SKM-1 treated with dmso at 0.1 percent for 144 hours (cell line): Measurements from ENCODE around the gene ABHD17A.
A peak's percentile ranks its signal among the peaks of the same experiment; 100 is the strongest.

Experiments used
- DNase-seq: peaks from one replicate; lab custom pipeline; 2025; ENCODE audit not compliant: unreplicated experiment; lab: John Stamatoyannopoulos, UW

The ABHD17A gene

DNA sequence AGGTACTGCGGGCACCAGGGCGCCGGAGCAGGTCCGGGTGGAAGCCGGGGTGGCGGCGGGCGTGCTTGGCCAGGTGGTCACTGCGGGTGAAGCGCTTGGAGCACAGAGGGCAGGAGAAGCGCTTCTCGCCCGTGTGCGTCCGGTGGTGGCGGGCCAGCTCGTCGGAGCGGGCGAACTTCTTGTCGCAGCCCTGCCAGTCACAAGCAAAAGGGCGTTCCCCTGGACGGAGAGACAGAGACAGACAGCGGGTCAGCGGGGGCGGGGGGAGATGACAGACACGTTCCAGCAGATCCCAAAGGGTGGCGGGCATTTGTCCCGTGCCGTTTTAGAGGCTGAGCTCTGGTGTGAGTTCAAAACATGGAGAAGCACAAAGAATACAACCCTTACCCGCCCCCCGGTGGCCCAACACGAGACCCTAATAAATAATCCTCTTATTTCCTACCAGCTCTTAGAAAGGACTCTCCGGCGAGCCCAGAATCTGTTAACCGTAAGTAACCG is 30.7 kb downstream of the ABHD17A start:
- no peak for DNase-seq

DNA sequence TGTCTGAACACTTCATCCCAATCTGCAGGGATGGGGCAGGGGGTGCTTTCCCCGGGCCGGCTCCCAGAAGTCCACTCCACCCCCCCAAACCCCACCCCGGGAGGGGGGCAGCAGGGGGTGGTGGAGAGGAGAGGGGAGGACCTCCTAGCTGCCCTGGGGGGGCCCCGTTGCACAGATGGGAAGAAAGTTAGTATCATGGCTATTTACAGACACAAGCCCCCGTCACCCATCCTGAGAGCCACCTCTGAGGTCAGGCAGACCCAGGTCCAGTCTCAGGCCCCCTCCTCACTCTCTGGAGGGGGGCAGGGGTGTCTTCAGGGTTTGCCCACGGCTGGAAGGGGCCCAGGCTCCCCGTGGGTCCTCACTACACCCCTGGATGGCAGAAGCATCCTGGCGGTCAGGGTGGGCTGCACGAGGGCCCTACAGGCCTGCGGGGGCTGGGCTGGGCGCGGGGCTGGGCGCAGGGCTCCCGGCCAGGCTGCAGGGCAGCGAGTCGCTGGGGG is 31.2 kb downstream of the ABHD17A start:
- DNase-seq: no peak

DNA sequence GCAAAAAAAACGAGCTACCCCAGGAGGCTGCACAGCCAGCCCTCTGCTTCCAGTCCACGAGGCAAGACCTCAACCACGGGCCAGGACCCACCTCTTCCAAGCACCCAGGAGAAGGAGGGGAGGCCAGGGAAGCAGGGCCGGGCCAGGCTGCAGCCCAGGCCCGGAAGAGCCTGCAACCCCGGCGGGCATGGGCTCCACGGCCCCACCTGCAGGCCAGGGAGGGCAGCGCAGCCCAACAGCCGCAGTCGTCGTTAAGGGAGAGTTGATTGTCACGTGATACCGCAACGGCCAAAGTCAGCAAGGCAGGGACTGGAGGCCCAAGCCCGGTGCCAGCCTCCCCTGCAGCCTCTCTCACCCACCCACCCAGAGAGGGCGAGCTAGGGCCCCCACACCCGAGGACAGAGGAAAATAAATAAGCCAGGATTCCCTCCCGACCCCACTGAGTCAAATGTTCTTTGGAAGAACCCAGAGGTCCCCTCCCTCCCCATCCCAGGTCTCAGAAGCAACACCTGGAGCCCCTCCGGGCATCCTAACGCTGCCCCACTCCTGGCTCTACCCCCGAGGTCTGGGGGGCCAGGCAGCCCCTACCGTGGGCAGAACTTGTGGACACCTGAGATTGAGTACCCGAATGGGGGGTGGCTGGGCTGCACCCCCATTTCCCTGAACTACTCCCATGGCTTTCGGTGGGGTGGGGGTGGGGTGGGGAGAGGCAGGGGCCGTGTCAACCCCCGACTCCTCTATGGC is 31.8 kb downstream of the ABHD17A start:
- DNase-seq: peak; percentile 77

DNA sequence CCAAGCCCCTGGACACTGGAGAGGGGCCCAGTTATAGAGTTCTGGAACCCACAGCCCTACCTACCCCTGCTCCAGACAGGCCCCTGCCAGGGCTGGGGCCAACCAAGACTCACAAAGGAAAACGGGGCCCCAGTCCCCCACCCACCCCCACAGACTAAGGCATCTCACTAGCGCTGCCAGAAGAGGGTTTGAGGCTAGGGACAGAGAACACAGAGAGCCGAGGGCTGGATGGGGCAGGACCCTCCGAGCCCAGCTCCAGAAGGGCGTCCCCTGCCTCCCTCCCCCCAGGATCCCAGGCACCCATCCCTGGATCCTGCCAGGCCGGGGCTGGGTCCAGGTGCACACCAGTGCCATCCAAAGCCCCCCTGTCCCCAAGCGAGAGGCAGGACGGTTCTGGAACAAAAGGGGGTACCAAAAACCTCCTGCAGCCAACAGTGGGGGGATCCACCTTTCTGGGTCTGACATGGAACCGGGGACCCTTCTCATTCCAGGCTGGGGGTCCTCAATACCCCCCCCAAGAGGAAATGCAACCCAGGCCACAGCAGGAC is 32.6 kb downstream of the ABHD17A start:
- no peak for DNase-seq

DNA sequence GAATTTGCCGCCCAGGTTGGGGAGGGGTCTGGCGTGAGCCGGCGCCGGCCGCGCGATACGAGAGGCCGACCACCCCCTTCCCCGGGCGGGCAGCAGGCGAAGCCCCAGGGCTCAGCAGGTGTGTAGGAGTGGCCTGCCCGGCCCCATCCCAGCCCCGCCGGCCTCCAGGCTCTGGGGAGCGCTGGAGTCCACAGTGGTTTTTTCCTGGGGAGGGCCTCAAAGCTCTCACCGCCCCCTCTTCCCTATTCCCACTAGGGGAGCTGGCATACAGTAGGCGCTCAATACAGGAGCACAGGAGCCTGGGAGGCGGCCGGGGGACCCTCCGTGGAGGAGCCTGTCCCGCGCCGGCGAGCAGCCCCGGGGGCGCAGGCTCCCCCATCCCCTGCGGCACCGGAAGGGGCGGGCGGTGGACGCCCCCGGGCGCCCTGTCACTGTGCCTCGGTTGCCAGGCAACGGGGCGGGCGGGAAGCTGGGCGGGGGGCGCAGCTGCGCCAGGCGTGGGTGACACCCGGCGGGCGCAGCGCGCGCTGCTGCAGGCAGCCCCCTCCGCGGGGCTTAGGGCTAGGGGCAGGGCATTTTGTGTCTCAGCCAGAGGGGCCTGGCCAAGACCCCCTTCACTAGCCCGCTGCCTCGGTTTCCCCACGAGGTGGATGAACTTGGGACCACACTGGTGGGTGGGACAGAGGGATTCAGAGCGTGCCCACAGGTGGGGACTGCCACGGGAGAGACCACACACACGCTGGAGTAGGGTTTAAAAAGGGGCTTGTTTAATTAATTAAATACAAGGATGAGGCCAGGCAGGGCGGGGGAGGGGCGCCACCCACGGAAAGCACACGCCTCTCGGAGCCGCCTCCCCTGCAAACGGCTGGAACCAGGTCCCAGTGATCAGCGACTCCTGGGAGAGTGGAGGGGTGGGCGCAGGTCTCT is 33.4 kb downstream of the ABHD17A start:
- DNase-seq: no peak

DNA sequence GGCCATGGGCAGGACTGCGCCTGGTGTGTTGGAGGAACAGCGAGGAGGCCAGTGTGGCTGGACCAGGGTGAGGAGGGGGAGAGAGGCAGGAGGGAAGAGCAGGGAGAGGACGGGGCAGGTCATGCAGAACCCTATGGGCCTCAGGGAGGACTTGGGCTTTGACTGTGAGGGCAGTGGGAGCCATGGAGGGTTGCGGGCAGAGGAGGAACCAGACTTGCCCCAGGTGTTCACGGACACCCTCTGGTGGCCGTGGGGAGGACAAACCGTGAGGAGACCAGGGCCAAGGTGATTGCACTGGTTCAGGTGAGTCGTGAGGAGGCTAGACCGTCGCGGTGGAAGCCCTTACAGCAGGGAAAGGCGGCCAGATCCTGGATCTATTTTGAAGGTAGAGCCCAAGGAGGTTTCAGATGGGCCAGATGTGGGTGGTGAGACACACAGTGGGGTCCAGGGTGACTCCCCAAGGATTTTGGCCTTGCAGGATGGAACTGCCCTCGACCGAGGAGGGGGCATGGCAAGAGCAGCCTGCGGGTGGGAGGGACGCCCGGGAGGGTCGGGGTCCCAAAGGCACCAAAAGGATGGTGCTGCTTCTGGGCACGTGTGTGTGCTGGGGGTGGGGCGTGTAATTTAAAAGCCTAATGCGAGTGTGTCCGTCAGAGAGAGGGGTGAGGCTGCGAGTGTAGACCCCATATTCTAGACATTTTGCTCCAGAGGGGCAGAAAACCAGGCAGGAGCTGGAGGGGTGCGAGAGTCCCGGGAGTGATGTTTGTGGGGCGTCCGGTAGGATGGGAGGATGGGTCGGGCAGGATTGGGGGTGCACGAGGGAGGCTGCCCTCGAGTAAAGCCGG is 34.3 kb downstream of the ABHD17A start:
- DNase-seq: no peak

DNA sequence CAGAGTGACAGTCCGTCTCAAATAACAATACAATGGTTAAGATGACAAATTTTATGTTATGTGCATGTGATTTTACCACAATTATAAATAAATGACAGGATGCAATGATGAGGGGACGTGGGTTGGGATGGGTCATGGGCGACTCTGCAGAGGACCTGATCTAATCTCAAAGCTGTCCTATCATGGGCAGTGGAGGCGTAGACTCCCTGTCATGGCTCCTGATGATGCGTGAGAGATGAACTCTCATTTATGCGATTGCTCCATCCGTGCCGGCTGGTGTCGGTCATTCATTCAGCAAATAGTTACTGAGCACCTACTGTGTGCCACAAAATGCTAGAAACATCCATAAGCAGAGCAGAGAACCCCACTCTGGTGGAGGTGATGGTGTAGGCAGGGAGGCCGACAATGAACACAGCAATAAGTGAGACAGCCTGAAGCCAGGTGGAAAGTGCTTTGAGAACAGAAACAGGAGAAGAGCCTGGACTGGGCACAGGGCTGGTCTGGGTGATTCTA is 35.4 kb downstream of the ABHD17A start:
- no peak for DNase-seq

DNA sequence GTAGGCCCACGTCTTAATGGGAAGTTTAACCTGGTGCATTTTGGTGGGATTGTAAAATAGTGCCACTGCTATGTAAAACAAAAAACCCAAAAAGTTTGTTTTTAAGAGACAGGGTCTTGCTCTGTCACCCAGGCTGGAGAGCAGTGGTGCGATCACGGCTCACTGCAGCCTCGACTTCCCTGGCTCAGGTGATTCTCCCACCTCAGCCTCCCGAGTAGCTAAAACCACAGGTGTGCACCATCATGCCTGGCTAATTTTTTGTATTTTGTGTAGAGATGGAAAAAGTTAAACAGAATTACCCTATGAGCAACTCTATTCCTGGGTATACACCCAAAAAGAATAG is 36.2 kb downstream of the ABHD17A start:
- no peak for DNase-seq

DNA sequence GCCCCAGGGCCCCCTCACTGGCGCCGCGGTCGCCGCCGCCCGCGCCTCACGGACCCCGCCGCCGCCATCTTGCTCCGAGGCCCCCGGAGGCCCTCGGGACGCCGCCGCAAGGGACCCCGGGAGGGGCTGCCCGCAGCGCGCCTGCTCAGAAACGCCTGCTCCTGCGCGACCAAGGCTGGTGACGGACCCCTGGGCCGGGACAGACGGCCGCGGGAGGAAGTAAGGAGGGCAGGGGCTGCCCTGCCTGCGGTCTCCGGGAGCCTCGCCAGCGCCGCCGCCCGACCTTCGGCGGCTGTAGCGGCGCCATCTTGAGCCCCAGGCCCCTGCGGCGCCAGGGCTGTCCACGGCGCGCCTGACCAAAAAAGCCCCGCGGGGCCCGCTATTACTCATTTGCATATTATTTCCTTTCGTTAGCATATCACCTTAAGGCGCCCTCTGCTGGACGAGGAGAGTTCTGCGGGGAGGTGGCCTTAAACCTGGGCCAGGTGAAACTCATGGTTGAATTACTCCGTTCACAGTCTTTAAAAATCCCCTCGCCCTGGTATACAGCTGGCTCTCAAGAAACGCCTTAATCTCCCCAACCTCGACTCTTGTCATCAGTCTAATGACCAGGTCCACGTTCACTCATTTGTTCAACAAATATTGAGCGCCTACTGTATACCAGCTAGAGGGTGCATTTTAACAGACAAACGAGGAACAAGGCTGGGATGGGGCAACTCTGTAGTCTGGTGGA is 36.7 kb downstream of the ABHD17A start, which contains the start of gene REXO1:
Gene REXO1, minus strand, starts transcription at position 85 of the 733 bp plus-strand sequence. CDS start 125 bp downstream, outside the sequence.
- DNase-seq: peak; percentile 90

DNA sequence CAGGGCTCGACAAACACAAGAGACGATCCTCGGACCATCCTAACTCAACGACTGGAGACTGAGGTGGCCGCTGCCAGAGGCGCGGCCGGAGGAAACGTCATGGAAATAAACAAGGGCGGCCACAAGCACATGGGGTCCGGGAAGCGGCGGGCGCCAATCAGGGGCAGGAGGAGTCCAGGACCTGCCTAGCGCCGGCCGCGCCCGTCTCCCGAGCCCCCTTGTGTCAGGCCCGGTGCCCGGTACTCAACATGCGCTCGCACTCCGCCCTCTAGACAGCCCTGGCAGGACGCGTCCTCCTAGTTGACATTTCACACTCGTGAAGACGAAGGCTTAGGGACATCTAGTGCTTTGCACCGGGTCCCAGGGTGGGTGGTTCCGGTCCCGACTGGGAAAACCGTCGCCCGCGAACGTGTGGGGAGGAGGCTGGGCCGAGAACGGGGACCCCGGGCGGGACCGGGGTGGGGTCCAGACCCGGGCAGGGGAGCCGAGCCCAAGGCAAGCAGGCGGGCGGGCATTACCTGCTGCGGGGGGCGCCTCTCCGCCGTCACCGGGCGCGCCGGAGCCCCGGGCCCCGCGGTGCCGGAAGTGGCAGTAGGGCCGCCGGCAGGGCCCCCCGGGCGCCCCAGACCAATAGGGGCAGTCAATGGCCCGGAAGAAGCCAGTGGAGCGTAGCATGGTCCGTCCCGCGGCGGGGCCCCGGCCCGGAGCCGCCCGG is 37.5 kb downstream of the ABHD17A start:
- no peak for DNase-seq

DNA sequence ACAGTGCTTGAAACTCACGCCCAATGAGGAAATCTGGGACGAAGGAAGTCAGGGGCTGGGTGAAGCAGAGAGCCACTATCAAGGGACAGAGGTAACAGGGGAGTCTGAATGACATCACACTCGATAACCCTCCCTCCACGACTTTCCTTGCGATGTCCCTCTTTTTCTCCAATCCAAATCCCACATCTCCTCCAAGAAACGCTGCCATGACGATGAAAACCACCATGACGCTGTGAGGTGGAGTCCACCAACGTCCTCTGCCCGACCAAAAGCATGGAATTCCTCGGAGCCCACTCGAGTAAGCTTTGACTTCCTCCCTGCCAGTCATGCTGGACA is 38.0 kb downstream of the ABHD17A start:
- no peak for DNase-seq

DNA sequence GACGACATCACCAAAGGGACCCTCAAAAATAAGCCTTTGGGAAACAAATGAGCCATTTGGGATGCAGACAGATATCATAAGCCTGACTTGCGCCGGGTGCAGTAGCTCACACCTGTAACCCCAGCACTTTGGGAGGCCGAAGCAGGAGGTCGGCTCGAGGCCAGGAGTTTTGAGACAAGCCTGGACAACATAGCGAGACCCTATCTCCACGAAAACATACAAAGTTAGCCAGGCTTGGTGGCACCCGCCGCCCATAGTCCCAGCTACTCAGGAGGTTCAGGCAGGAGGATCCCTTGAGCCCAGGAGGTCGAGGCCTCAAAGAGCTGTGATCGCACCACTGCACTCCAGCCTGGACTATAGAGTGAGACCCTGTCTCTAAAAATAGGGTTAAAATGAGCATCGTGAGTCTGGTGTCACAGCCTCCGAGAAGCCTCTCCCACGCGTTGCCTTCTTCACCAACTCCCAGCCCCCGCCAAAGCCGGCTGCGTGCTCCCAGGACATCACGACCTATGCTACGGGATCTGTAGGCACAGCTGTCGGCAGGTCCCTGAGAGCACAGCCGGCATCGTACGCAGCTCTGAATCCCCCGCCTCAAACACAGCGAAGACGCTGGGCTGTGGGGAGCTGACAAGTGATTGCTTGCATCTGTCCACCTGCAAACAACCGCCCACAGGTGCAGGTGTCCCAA is 38.6 kb downstream of the ABHD17A start:
- DNase-seq: no peak

DNA sequence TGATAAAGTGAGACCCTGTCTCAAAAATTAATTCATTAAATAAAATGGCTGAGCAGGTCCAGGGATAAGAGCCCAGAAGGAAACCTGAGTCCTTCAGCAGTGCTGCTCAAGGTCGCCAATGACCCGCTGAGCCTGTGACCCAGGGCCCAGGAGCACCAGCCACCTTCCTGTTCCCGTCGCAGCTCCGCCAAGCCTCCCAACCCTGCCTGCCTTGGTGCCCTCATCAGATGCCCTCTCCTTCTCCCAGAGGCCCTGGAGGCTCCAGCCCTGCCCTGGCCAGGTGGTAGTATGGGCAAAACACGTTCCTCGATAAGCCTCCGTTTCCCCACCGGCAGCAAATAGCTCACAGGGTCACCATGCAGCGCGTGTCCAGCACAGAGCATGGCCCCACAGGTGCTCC is 39.7 kb downstream of the ABHD17A start:
- no peak for DNase-seq

DNA sequence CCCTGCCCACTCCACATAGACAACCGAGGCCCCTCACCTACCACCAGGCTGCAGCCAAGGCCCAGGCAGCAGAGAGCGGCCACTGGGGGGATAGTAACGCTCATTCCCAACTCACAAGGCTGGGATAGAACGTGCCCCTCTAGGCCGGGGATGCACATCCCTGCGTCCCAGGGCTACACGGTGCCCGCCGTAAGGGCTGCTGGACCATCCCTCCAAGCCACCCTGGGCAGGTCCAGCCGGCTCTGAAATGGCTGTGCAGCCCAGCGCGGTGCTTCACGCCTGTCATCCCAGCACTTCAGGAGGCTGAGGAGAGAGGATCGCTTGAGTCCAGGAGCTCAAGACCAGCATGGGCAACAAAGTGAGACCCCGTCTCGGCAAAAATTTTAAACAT is 40.2 kb downstream of the ABHD17A start:
- no peak for DNase-seq

DNA sequence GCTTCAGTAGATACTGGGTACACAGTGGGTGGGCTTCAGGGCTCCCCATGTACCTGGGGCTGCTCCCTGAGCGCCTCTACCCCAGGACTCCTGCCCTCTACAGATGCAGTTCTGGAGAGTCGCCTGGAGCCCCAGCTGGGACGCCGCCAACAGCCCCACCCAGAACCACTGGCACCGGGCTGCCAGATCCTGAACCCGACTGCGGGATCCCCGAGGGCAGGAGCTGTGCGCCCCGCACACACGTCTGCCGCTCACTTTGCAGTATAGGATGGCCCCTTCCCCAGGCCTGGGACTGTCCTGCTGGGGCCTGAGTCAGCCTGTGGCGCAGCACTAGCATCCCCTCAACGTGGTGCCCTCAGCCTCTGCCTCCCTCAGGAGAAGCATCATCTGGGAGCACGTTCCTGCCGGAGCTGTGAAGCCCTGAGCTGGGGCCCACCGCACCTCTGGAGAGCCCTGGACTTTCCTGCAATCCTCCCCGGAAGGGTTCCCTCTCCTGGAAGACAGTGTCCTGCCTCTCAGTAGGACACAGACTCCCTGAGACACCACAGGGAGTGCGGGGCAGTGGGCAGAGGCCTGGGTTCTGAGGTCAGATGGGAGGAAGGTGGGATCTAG is 40.7 kb downstream of the ABHD17A start:
- no peak for DNase-seq

DNA sequence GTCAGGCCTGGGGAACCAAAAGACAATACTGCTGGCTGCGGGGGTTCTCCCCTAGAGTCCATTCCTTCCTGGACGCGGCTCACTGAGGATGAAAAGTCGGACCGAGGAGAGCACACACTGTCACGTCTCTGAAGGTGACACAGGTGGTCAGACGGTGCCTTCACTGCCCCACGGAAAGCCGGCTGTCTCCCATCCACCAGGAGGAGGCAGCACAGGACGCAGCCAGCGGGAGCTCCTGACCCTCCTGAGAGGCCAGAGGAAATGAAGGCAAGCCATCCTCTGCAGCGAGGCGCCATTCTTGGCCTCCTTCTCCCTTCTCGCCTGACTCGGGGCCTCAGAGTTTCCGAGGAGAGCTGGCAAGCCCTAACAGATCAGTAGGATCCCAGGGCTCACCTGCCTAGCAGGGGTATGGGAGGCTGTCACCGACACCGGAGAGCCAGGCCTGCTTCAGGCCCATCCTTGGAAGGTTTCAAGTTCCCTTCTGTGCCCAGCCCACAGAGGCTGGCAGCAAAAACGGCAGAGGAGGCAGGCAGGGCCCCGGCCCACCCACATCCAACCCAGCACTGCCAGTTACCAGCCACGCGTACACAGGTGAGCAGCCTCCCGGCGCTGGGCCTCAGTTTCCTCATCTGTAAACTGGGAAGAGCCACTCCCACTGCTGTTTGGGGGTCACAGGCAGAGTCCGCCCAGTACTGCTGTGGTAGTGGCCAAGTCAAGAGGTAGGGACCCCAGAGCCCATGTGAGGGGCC is 41.5 kb downstream of the ABHD17A start:
- no peak for DNase-seq

DNA sequence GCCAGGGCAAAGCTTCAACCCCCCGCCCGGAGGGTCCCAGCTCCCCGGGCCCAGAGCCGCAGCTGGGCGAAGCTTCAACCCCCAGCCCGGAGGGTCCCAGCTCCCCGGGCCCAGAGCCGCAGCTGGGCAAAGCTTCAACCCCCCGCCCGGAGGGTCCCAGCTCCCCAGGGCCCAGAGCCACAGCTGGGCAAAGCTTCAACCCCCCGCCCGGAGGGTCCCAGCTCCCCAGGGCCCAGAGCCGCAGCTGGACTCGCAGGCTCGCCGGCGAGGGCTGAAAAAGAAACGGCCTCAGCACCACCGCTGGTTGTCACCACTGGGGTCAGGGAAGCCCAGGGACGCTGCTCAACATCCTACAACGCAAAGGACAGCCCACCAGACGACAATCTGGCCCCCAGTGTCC is 42.2 kb downstream of the ABHD17A start:
- no peak for DNase-seq
